22Rv1 (cell line): Measurements from ENCODE around the gene UIMC1.
"Not testable (repeated sequence)": the region's sequence is repeated elsewhere in the genome, so short reads cannot be mapped to it uniquely, and the experiment has no call there.

ENCODE experiments used
- CTCF ChIP-seq: fragments of 450-650 bp; IDR thresholded peaks from 2 replicates; pipeline ENCODE4 v1.5.1; 2017; ENCODE audit warnings: mild to moderate bottlenecking
- ZFX ChIP-seq: fragments of 450-650 bp; IDR thresholded peaks from 2 replicates; pipeline ENCODE4 v1.6.1; 2017; ENCODE audit warnings: antibody characterized with exemption, borderline replicate concordance

GRCh38 chr5:176870644-176871043, 135.9 kb downstream of the UIMC1 start:
- TF ChIP-seq CTCF, ZFX: not testable (repeated sequence)
